NCI-H2196 (cell line): ENCODE results near the gene SKP2.
"Not testable (repeated sequence)": the region's sequence is repeated elsewhere in the genome, so short reads cannot be mapped to it uniquely, and the experiment has no call there.

Experiments
- DNase-seq: peaks from one replicate; lab custom pipeline; 2025; ENCODE audit not compliant: unreplicated experiment; lab: John Stamatoyannopoulos, UW

The SKP2 gene

GRCh38 chr5:36156121-36156601 lies 4.2 kb downstream of the SKP2 start:
- DNase-seq, result no peak

GRCh38 chr5:36156619-36157018 lies 4.7 kb downstream of the SKP2 start:
- no peak for DNase-seq

DNA sequence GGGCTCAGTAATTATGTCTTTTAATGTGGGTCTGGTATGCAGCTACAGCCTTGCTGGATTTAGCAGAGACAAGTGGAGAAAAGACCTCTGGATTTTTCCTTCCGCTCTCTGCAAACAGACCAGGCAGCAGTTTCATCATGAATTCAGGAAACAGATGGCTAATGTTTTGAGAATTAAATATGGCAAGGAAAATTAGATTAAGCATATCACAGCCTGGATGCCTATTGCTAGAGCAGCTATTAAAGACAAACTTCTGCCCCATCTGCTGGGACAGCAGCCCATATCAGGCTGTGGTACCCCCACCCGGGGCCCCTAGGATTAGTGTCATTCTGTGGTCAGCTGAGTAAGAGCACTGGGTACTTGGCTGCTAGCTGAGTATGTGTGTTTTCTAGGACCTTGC lies 6.2 kb downstream of the SKP2 start:
- DNase-seq, result no peak

DNA sequence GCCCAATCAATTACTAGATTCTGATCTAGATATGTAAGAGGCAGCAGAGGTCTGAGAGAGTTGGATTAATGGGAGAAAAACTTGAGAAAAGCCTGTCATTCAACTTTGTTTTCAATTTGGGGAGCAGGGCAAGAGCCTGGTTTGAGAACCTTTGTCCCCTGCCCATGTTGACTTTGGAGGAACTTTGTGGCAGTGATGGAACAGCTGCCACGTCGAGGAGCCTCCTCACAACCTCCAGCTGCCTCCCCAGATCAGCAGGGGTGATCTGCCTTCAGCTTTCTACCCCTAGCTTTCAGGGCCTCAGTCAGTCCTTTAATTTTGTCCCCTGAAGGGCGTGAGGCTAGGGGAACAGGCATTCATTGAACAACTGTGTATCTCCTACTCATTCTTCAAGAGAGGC lies 8.7 kb downstream of the SKP2 start:
- DNase-seq, result no peak

- DNase-seq, result no peak
Observed at GRCh38 chr5:36161361-36161760, 9.4 kb downstream of the SKP2 start.

DNA sequence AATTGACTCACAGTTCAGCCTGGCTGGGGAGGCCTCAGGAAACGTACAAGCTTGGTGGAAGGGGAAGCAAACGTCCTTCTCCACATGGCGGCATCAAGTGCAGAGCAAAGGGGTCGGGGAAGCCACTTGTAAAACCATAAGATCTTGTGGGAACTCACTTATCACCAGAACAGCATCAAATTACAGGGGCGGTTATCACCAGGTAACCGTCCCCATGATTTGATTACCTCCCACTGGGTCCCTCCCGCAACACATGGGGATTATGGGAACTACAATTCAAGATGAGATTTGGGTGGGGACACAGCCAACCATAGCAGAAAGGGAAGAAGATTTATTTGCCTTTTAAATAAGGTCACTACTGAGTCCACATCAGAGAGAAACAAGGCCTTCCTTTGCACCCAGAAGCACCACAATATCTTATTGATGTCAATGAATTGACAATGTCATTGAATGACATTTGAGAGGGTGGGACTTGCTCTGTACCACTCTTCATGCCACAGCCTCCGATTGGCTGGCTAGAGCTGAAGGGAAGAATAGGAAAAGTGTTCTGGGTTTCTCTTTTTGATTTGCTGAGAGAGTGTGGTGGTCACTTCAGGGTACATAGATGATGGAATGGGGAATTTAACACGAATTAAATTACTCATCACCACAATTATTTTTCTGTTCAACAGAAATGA lies 11.0 kb downstream of the SKP2 start:
- DNase-seq, result no peak

DNA sequence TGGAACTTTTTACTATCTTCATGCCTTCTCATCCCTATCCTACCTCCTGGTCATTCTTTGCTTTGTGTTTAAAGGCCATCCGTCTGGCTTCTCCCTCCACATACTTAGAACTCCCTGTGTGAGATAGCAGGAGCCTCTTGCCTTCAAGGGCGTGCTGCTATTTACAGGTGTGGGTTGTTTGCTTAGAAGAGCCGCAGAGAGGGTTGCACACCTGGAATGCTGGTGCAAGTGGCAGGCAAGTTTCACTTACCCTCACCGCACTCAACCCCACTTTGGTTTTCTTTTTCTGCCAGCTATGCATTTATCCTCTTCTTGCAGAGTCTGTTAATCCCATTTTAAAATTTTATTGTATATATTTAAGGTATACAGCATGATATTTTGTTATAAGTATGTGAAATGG lies 12.6 kb downstream of the SKP2 start:
- DNase-seq, result no peak

- no peak for DNase-seq
Observed at GRCh38 chr5:36168737-36169136, 16.8 kb downstream of the SKP2 start.

- no peak for DNase-seq
Observed at GRCh38 chr5:36170832-36171424, 19.0 kb downstream of the SKP2 start.

GRCh38 chr5:36172599-36172998 lies 20.7 kb downstream of the SKP2 start:
- no peak for DNase-seq

- no peak for DNase-seq
Observed at GRCh38 chr5:36173426-36173825, 21.5 kb downstream of the SKP2 start.

- DNase-seq, result no peak
Observed at GRCh38 chr5:36174119-36174518, 22.2 kb downstream of the SKP2 start.

GRCh38 chr5:36175043-36175442 lies 23.1 kb downstream of the SKP2 start:
- no peak for DNase-seq

GRCh38 chr5:36177154-36177553 lies 25.2 kb downstream of the SKP2 start:
- DNase-seq, result no peak

DNA sequence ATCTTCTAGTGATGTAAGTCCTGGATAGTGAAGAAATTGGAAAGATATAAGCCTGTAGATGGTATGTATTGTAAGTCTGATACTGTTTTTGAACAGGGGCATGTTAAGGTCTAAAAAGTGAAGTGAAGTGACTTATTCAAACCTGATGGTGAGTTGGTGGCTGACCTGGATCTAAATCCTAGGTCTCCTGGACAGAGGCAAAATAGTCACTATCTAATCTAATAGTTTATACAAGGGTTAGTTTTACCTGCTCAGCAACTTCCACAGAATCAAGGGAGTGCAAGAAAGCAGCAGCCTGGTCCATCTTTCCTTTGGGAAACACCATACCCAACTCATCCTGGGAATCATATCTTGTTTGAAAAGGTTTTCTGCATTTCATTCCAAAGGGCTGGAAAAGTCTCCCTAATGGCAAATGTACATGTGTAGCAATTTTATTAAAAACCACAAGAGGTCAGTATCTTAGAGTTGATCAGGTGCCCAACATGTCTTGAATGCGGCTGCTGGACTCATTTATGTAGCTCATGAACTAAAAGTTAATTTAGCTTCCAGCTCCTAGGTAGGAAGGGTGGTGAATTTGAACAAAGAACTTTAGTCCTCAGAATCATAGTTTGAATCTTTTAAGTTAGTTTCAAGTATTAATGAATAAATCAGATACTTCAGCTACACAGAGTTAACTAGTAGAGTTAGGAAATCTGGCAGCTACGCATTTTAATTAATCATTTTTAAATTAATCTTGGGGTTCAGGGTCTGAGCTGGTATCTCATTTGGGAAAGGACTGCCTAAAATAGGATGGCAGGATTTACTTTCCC lies 26.0 kb downstream of the SKP2 start:
- peak; percentile 68 for DNase-seq

DNA sequence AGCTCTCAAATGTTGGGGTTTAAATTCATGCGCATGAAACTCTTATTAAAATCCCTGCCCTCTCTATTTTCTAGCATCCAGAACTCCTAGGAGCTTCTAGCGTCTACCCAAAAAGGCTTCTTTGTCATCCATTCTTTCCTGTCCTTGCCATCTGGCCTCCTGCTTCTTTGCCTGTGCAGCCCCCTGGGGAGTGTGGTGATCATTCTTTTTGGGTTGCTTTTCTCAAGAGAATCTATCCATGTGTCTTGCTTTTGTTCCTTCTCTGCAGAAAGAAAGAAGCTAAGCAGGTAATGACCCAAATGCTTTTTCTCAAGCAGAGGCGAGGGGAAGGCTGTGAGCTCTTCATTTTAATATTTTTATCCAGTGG lies 26.6 kb downstream of the SKP2 start:
- DNase-seq, result no peak

DNA sequence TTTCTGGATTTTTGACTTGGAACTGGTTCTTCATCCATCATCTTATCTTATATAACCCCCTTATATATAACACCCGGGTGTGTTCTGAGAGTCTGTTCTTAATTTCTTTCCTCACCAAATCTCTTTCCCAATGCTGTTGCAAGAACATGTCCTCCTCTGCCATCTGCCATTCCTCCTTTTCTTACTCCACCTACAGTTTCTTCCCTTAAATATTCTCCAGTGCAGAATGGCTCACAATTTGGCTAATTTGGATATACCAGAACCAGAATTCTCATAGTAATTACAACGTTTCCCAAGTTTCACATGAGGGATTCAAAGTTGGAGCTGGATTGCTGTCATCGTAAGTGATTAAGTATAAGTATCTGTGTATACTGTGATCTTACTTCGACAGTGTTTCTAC lies 28.0 kb downstream of the SKP2 start:
- no peak for DNase-seq

GRCh38 chr5:36180556-36181350 lies 28.8 kb downstream of the SKP2 start:
- no peak for DNase-seq

GRCh38 chr5:36181774-36182173 lies 29.9 kb downstream of the SKP2 start:
- no peak for DNase-seq

GRCh38 chr5:36184408-36184807 lies 32.5 kb downstream of the SKP2 start:
- not testable (repeated sequence) for DNase-seq

DNA sequence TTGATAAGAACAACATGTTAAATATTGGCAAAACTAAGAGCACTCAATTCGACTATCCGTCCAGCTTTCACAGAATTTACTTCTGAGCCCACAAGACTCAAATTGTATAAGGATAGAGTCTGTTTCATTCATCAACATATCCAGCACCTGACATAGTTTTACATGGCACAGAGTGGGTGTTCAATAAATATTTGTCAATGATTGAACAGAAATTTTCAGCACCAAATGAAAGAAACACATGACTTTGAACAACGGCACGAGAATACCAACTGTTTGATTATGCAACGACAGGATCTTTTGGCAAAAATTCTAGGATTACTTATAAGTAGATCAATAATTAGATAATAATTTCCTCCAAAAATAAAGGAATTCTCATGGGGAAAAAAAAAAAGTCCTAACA lies 41.8 kb downstream of the SKP2 start:
- no peak for DNase-seq
